H1 (cell line): ENCODE results near the gene NETO2. TPM values are rescaled to one million over a fixed set of nuclear protein-coding genes. Genes with fewer than 3 reads are reported as not detected.

ENCODE experiments used
- SIN3A ChIP-seq, 2 experiments: IDR thresholded peaks in 1 of 2; conservative IDR thresholded peaks in 1 of 2; 2 replicates each; pipeline ENCODE4 v1.6.1; 2011 to 2012; ENCODE audit warnings: low read length in 2 of 2, improper control_type of control experiment in 1 of 2, low read depth in 1 of 2, mild to moderate bottlenecking in 1 of 2
- SP1 ChIP-seq: IDR thresholded peaks from 2 replicates; pipeline ENCODE4 v1.6.1; 2011; ENCODE audit warnings: low read depth, low read length
- polyA plus RNA-seq, 7 experiments: library from polyadenylated mRNA; depleted of rRNA in 3 of 7; stranded (reverse) in 5 of 7; unstranded in 2 of 7; fragments of >200 nt in 5 of 7; fragments of 200-250 nt in 2 of 7; gene quantifications; 1 replicate in 5 of 7; 2 replicates in 1 of 7; 4 replicates in 1 of 7; pipeline versions ENCODE4 v1.2.1 to v1.2.3, GENCODE V29; 2011 to 2013; ENCODE audit warnings: missing spikeins in 2 of 7, mixed read lengths in 2 of 7
- total RNA-seq: library from RNA; stranded (reverse); fragmentation: NEBNext Ultra II Directional; extraction: Animal tissue kit (Norgen Biotek cat#: 25700); gene quantifications from 2 replicates; pipeline ENCODE4 v1.2.1, GENCODE V29; 2021
- TF ChIP-seq, protein P1 (sequence below): fragments of 300-600 bp; sonication (generic); IDR thresholded peaks from 2 replicates; pipeline ENCODE4 v1.7.1; 2012; ENCODE audit warnings: low read length, moderate library complexity, mild to moderate bottlenecking, inconsistent platforms; ENCODE audit not compliant: insufficient replicate concordance

Gene NETO2
- total and polyA plus RNA-seq, 2 of the 8 experiments (the other 6 are each of a cell fraction or from before 2014, with no cell fraction given) = 9.4 to 12.5 TPM

DNA sequence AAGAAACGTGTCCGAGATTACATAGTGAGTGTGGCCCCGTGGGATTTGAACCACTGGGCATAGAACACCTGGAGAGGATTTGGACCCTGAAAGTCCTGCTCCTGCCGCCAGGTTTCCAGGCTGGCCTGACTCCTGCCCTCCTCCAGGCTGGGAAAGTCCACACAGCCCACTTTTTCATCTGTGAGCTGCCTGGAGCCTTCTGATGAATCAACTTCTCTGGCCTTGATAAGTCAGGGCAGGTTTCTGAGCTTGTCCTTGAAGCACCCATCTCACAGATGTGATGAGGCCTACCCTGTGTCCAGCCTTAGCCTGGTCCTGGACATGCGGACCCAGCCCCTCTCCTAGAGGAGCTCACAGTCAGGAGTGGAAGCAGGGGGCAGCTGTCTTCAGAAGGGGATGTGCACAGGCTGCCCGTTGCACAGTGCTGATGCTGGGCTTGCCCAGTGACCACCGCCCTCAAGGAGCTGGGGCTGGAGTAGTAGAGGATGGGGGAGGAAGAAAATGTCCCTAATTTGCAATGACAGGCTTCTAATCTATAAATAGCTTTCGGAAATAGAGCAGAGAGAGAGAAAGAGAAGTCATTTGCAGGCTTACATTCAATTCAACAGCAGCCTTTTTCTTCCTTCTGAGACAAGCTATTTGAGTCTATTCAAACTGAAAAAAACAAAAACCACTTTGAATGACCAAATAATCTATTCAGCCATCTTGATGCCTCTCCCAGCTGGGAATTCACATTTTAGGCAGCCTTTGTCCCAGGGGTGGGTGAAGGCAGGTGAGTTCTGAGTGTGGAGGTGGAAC is 96.8 kb downstream of the NETO2 start (continued):
- TF ChIP-seq, protein P1, sequence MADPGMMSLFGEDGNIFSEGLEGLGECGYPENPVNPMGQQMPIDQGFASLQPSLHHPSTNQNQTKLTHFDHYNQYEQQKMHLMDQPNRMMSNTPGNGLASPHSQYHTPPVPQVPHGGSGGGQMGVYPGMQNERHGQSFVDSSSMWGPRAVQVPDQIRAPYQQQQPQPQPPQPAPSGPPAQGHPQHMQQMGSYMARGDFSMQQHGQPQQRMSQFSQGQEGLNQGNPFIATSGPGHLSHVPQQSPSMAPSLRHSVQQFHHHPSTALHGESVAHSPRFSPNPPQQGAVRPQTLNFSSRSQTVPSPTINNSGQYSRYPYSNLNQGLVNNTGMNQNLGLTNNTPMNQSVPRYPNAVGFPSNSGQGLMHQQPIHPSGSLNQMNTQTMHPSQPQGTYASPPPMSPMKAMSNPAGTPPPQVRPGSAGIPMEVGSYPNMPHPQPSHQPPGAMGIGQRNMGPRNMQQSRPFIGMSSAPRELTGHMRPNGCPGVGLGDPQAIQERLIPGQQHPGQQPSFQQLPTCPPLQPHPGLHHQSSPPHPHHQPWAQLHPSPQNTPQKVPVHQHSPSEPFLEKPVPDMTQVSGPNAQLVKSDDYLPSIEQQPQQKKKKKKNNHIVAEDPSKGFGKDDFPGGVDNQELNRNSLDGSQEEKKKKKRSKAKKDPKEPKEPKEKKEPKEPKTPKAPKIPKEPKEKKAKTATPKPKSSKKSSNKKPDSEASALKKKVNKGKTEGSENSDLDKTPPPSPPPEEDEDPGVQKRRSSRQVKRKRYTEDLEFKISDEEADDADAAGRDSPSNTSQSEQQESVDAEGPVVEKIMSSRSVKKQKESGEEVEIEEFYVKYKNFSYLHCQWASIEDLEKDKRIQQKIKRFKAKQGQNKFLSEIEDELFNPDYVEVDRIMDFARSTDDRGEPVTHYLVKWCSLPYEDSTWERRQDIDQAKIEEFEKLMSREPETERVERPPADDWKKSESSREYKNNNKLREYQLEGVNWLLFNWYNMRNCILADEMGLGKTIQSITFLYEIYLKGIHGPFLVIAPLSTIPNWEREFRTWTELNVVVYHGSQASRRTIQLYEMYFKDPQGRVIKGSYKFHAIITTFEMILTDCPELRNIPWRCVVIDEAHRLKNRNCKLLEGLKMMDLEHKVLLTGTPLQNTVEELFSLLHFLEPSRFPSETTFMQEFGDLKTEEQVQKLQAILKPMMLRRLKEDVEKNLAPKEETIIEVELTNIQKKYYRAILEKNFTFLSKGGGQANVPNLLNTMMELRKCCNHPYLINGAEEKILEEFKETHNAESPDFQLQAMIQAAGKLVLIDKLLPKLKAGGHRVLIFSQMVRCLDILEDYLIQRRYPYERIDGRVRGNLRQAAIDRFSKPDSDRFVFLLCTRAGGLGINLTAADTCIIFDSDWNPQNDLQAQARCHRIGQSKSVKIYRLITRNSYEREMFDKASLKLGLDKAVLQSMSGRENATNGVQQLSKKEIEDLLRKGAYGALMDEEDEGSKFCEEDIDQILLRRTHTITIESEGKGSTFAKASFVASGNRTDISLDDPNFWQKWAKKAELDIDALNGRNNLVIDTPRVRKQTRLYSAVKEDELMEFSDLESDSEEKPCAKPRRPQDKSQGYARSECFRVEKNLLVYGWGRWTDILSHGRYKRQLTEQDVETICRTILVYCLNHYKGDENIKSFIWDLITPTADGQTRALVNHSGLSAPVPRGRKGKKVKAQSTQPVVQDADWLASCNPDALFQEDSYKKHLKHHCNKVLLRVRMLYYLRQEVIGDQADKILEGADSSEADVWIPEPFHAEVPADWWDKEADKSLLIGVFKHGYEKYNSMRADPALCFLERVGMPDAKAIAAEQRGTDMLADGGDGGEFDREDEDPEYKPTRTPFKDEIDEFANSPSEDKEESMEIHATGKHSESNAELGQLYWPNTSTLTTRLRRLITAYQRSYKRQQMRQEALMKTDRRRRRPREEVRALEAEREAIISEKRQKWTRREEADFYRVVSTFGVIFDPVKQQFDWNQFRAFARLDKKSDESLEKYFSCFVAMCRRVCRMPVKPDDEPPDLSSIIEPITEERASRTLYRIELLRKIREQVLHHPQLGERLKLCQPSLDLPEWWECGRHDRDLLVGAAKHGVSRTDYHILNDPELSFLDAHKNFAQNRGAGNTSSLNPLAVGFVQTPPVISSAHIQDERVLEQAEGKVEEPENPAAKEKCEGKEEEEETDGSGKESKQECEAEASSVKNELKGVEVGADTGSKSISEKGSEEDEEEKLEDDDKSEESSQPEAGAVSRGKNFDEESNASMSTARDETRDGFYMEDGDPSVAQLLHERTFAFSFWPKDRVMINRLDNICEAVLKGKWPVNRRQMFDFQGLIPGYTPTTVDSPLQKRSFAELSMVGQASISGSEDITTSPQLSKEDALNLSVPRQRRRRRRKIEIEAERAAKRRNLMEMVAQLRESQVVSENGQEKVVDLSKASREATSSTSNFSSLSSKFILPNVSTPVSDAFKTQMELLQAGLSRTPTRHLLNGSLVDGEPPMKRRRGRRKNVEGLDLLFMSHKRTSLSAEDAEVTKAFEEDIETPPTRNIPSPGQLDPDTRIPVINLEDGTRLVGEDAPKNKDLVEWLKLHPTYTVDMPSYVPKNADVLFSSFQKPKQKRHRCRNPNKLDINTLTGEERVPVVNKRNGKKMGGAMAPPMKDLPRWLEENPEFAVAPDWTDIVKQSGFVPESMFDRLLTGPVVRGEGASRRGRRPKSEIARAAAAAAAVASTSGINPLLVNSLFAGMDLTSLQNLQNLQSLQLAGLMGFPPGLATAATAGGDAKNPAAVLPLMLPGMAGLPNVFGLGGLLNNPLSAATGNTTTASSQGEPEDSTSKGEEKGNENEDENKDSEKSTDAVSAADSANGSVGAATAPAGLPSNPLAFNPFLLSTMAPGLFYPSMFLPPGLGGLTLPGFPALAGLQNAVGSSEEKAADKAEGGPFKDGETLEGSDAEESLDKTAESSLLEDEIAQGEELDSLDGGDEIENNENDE = no peak
- TF ChIP-seq SIN3A (conservative IDR thresholded peaks at IDR 0.05 in 1 of 2, IDR thresholded peaks at IDR 0.05 in 1 of 2; ENCODE audit: low read depth in 1 of 2, low read length in 2 of 2) (no peak), SP1 (no peak)
